ENCODE data around the gene TRIO. TPM values are rescaled to one million over a fixed set of nuclear protein-coding genes. Genes with fewer than 3 reads are reported as not detected.

The TRIO gene
- total RNA-seq, 1 experiment from 2014 or later, result 211 TPM

DNA sequence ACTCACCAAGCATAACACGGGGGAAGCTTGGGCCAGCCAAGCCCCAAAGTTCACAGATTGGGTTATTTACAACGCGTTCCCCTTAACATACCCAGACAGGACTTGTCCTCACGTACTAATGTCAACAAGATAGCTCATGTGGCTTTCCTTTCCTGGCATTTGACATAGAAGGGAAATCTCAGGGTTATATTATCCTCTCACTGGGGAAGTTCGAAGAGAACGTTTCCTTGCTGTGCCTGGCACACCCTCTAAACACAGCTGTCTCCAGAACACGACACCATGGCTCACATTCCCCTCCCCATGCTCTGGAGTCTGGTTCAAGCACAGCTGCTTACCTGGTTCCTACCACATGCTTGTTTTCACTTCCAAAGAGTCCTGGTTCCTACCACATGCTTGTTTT, 391.6 kb downstream of the TRIO start:
- Histone ChIP-seq H3K9me3 (ENCODE audit: low read length) (no peaks in the 10 kb centered on the region), H4K20me1 (ENCODE audit: low read length) (no peaks in the 10 kb centered on the region), H3K79me2 (ENCODE audit: low read length) (no peaks in the 10 kb centered on the region), H3F3A (ENCODE audit: low read length, unreplicated experiment) (no peaks in the 10 kb centered on the region), H3K27ac (ENCODE audit: low read length) (no peak overlapping the region), H3K9ac (ENCODE audit: low read length) (no peak overlapping the region), H2AFZ (ENCODE audit: low read length) (peak overlapping the region; percentile 11; the same call in 1 of the 2 replicates), H3K36me3 (ENCODE audit: low read depth, low read length) (no peaks in the 10 kb centered on the region), H3K4me3 (ENCODE audit: low read length) (no peak overlapping the region), H3K27me3 (ENCODE audit: low read length) (no peaks in the 10 kb centered on the region), H3K9me2 (replicated peaks; ENCODE audit: low read length) (no peaks in the 10 kb centered on the region), H3K4me2 (ENCODE audit: low read length) (no peak overlapping the region), H3K4me1 (ENCODE audit: insufficient read depth, low read length) (no peaks in the 10 kb centered on the region)
- no TSS peak for BruUV-seq (replicated peaks)
- POLR2A ChIA-PET (ENCODE audit: unreplicated experiment), result no interaction called here
- CTCF ChIA-PET, result no interaction called here
- ATAC-seq (no peak), DNase-seq (no peak)
- TF ChIP-seq EZH2phosphoT487 (IDR thresholded peaks at IDR 0.05; ENCODE audit: borderline replicate concordance, low read length) (no peak), EZH2 (IDR thresholded peaks at IDR 0.05; ENCODE audit: low read length, unreplicated experiment) (no peak)
- TF ChIP-seq, protein P1, sequence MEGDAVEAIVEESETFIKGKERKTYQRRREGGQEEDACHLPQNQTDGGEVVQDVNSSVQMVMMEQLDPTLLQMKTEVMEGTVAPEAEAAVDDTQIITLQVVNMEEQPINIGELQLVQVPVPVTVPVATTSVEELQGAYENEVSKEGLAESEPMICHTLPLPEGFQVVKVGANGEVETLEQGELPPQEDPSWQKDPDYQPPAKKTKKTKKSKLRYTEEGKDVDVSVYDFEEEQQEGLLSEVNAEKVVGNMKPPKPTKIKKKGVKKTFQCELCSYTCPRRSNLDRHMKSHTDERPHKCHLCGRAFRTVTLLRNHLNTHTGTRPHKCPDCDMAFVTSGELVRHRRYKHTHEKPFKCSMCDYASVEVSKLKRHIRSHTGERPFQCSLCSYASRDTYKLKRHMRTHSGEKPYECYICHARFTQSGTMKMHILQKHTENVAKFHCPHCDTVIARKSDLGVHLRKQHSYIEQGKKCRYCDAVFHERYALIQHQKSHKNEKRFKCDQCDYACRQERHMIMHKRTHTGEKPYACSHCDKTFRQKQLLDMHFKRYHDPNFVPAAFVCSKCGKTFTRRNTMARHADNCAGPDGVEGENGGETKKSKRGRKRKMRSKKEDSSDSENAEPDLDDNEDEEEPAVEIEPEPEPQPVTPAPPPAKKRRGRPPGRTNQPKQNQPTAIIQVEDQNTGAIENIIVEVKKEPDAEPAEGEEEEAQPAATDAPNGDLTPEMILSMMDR (conservative IDR thresholded peaks at IDR 0.05; ENCODE audit: low read depth, low read length), result no peak
- intact Hi-C loops (cut with micrococcal nuclease), result no loop called here

DNA sequence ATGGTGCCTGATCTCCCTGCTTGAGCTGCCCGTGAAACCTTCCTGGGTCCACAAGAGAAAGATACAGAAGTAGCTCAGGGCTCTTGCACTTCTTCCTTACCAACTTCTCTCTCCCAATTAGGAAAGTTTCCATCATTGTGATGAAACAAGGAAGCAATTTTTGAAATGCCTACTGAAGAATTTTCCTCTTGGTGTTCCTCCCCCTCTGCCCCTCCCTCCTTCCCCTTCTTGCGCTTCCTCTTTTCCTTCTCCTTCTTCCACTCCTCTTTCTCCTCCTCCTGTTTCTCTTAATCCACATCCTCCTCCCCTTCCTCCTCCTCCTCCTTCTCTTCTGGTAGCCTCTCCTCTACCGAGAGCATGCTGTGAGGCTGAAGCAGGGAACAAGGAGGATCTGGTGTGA, 402.2 kb downstream of the TRIO start:
- ChIA-PET CTCF (no interaction called here), POLR2A (ENCODE audit: unreplicated experiment) (no interaction called here)
- H3F3A ChIP-seq (ENCODE audit: low read length, unreplicated experiment), result no peaks in the 10 kb centered on the region
- H4K20me1 ChIP-seq (ENCODE audit: low read length), result no peaks in the 10 kb centered on the region
- no peak overlapping the region for H3K9ac ChIP-seq (ENCODE audit: low read length)
- H3K4me3 ChIP-seq (ENCODE audit: low read length), result no peak overlapping the region
- TF ChIP-seq, protein P1 (conservative IDR thresholded peaks at IDR 0.05; ENCODE audit: low read depth, low read length), result no peak
- TF ChIP-seq EZH2 (IDR thresholded peaks at IDR 0.05; ENCODE audit: low read length, unreplicated experiment) (no peak), EZH2phosphoT487 (IDR thresholded peaks at IDR 0.05; ENCODE audit: borderline replicate concordance, low read length) (no peak)
- no peak overlapping the region for H2AFZ ChIP-seq (ENCODE audit: low read length)
- no peak overlapping the region for H3K27ac ChIP-seq (ENCODE audit: low read length)
- H3K4me1 ChIP-seq (ENCODE audit: insufficient read depth, low read length), result no peaks in the 10 kb centered on the region
- no peaks in the 10 kb centered on the region for H3K9me2 ChIP-seq (replicated peaks; ENCODE audit: low read length)
- DNase-seq, result no peak
- H3K79me2 ChIP-seq (ENCODE audit: low read length), result no peaks in the 10 kb centered on the region
- H3K27me3 ChIP-seq (ENCODE audit: low read length), result no peaks in the 10 kb centered on the region
- intact Hi-C loops (cut with micrococcal nuclease), result no loop called here
- no TSS peak for BruUV-seq (replicated peaks)
- no peak overlapping the region for H3K4me2 ChIP-seq (ENCODE audit: low read length)
- ATAC-seq, result no peak
- no peaks in the 10 kb centered on the region; the same call in 1 of the 2 replicates for H3K9me3 ChIP-seq (ENCODE audit: low read length)
- H3K36me3 ChIP-seq (ENCODE audit: low read depth, low read length), result no peaks in the 10 kb centered on the region

DNA sequence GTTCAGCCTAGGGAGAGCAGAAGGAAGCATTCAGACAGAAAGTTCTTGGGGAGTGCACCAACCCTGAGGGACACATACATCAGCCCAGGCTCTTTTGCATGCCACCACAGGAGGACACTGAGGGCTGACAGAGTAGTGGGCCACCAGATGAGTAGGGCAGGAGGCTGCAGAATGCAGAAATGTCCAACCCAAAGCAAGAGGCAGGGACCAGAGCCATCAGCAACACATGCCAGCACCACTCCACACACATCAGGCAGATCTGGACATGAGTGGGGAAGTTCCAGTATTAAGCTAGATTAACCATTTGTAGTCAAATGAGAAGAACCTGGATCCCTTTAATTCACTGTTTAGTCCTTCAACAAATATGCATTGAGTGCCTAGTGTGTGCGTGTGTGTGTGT, 402.7 kb downstream of the TRIO start:
- Histone ChIP-seq H3K9me3 (ENCODE audit: low read length) (no peaks in the 10 kb centered on the region; the same call in 1 of the 2 replicates), H3K79me2 (ENCODE audit: low read length) (no peaks in the 10 kb centered on the region), H3K9ac (ENCODE audit: low read length) (no peak overlapping the region), H3F3A (ENCODE audit: low read length, unreplicated experiment) (no peaks in the 10 kb centered on the region), H3K4me1 (ENCODE audit: insufficient read depth, low read length) (no peaks in the 10 kb centered on the region), H3K4me3 (ENCODE audit: low read length) (no peak overlapping the region), H2AFZ (ENCODE audit: low read length) (no peak overlapping the region), H4K20me1 (ENCODE audit: low read length) (no peaks in the 10 kb centered on the region), H3K36me3 (ENCODE audit: low read depth, low read length) (no peaks in the 10 kb centered on the region), H3K27me3 (ENCODE audit: low read length) (no peaks in the 10 kb centered on the region), H3K4me2 (ENCODE audit: low read length) (no peak overlapping the region), H3K27ac (ENCODE audit: low read length) (no peak overlapping the region), H3K9me2 (replicated peaks; ENCODE audit: low read length) (no peaks in the 10 kb centered on the region)
- BruUV-seq (replicated peaks), result no TSS peak
- TF ChIP-seq, protein P1 (conservative IDR thresholded peaks at IDR 0.05; ENCODE audit: low read depth, low read length), result no peak
- TF ChIP-seq EZH2 (IDR thresholded peaks at IDR 0.05; ENCODE audit: low read length, unreplicated experiment) (no peak), EZH2phosphoT487 (IDR thresholded peaks at IDR 0.05; ENCODE audit: borderline replicate concordance, low read length) (no peak)
- POLR2A ChIA-PET (ENCODE audit: unreplicated experiment), result no interaction called here
- intact Hi-C loops (cut with micrococcal nuclease), result no loop called here
- DNase-seq (no peak), ATAC-seq (no peak)
- CTCF ChIA-PET, result no interaction called here
